HuH-7 (cell line): Measurements from ENCODE around the gene RIMBP2.
"Not testable (repeated sequence)": the region's sequence is repeated elsewhere in the genome, so short reads cannot be mapped to it uniquely, and the experiment has no call there.

ENCODE experiments used
- DNase-seq: peaks from one replicate; pipeline ENCODE4 v3.0.0; 2011; ENCODE audit warnings: low spot score

The RIMBP2 gene

GRCh38 chr12:130656411-130656810, 59.7 kb downstream of the RIMBP2 start:
- DNase-seq: no peak

- no peak for DNase-seq
These were observed 60.2 kb downstream of the RIMBP2 start for GRCh38 chr12:130655881-130656280.

GRCh38 chr12:130655010-130655409, 61.1 kb downstream of the RIMBP2 start:
- no peak for DNase-seq

GRCh38 chr12:130651188-130651959, 64.7 kb downstream of the RIMBP2 start:
- DNase-seq: no peak

GRCh38 chr12:130650131-130650530, 66.0 kb downstream of the RIMBP2 start:
- DNase-seq: no peak

GRCh38 chr12:130649101-130650045, 66.7 kb downstream of the RIMBP2 start:
- no peak for DNase-seq

- no peak for DNase-seq
These were observed 68.3 kb downstream of the RIMBP2 start for GRCh38 chr12:130647814-130648213.

- no peak for DNase-seq
These were observed 69.3 kb downstream of the RIMBP2 start for GRCh38 chr12:130646716-130647370.

- not testable (repeated sequence) for DNase-seq
These were observed 69.9 kb downstream of the RIMBP2 start for GRCh38 chr12:130646191-130646590.

- DNase-seq: no peak
These were observed 70.3 kb downstream of the RIMBP2 start for GRCh38 chr12:130645751-130646150.

GRCh38 chr12:130644566-130644965, 71.5 kb downstream of the RIMBP2 start:
- DNase-seq: no peak

GRCh38 chr12:130644146-130644545, 72.0 kb downstream of the RIMBP2 start:
- no peak for DNase-seq

GRCh38 chr12:130642856-130643255, 73.2 kb downstream of the RIMBP2 start:
- DNase-seq: no peak

GRCh38 chr12:130641533-130642184, 74.4 kb downstream of the RIMBP2 start:
- DNase-seq: no peak

- no peak for DNase-seq
These were observed 75.2 kb downstream of the RIMBP2 start for GRCh38 chr12:130640901-130641300.

- DNase-seq: no peak
These were observed 75.6 kb downstream of the RIMBP2 start for GRCh38 chr12:130640496-130640895.

- no peak for DNase-seq
These were observed 76.3 kb downstream of the RIMBP2 start for GRCh38 chr12:130639476-130640424.

GRCh38 chr12:130636370-130636769, 79.7 kb downstream of the RIMBP2 start:
- DNase-seq: no peak

- DNase-seq: no peak
These were observed 81.2 kb downstream of the RIMBP2 start for GRCh38 chr12:130634866-130635265.

- no peak for DNase-seq
These were observed 82.3 kb downstream of the RIMBP2 start for GRCh38 chr12:130633771-130634170.

- no peak for DNase-seq
These were observed 83.5 kb downstream of the RIMBP2 start for GRCh38 chr12:130632642-130633041.
